ENCODE results near the gene FAM131C.

FAM131C gene

DNA sequence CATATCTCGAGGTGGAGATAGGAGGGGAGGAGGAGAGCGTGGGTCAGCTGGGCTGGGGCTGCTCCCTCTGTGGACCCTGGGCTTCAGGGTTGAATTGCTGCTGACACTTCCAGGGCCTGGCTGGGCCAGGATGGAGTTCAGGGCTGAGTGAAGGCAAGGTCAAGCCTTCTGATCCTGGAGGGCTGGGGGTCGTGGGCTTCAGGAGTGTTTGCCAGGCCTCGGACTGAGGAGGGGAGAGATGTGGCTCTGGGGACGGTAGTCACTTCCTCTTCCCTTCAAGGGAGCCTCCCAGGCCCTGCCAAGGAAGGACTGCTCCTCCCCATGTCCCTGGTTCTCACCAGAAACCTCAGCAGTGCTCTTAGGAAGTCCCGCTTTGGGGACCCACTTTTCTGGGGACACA lies 12.1 kb upstream of the FAM131C start:
- no peaks in the 10 kb centered on the region for H3K27me3 ChIP-seq (ENCODE audit: low read length)
- no peaks in the 10 kb centered on the region for H3K36me3 ChIP-seq (ENCODE audit: low read length)
- H4K20me1 ChIP-seq (ENCODE audit: low read depth, low read length): no peaks in the 10 kb centered on the region
- H3K9me2 ChIP-seq (replicated peaks; ENCODE audit: insufficient read depth, low read length): no peaks in the 10 kb centered on the region
- no peak overlapping the region for H3K9ac ChIP-seq (ENCODE audit: low read length)
- no peaks in the 10 kb centered on the region for H3K79me2 ChIP-seq (ENCODE audit: insufficient read depth, low read length)
- no peak overlapping the region for H3K4me2 ChIP-seq (ENCODE audit: low read depth, low read length, poor library complexity, severe bottlenecking)
- TF ChIP-seq EZH2phosphoT487 (conservative IDR thresholded peaks at IDR 0.05; ENCODE audit: low read length): no peak
- TF ChIP-seq, protein P1, sequence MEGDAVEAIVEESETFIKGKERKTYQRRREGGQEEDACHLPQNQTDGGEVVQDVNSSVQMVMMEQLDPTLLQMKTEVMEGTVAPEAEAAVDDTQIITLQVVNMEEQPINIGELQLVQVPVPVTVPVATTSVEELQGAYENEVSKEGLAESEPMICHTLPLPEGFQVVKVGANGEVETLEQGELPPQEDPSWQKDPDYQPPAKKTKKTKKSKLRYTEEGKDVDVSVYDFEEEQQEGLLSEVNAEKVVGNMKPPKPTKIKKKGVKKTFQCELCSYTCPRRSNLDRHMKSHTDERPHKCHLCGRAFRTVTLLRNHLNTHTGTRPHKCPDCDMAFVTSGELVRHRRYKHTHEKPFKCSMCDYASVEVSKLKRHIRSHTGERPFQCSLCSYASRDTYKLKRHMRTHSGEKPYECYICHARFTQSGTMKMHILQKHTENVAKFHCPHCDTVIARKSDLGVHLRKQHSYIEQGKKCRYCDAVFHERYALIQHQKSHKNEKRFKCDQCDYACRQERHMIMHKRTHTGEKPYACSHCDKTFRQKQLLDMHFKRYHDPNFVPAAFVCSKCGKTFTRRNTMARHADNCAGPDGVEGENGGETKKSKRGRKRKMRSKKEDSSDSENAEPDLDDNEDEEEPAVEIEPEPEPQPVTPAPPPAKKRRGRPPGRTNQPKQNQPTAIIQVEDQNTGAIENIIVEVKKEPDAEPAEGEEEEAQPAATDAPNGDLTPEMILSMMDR (IDR thresholded peaks at IDR 0.05; ENCODE audit: insufficient read depth, low read length, poor library complexity, severe bottlenecking): no peak
- H3K27ac ChIP-seq (ENCODE audit: low read depth, low read length): no peak overlapping the region
- H3F3A ChIP-seq (ENCODE audit: insufficient read depth): no peaks in the 10 kb centered on the region
- H3K4me3 ChIP-seq (ENCODE audit: insufficient read depth, low read length, poor library complexity, severe bottlenecking): no peak overlapping the region
- no peak overlapping the region for H2AFZ ChIP-seq (ENCODE audit: low read depth, low read length, severe bottlenecking)
- H3K9me3 ChIP-seq (ENCODE audit: insufficient read depth, low read length): no peaks in the 10 kb centered on the region

DNA sequence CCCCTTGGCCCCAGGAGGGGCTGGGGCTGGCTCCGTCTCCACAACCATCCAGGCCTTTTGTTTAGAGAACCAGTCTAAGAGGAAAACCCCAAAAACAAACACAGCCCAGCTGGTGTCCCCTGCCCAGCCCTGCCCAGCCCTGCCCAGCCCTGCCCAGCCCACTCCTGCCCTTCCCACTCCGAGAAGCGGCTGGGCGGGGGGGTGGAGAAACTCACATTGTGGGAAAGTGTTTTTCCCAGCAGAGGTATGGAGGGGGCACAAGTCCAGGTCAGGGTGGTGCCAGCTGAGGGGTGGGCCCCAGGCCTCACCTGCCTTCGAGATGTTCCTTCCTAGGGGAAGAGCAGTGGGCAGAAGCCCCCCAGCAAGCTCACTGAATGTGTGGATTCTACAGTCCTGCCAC lies 10.0 kb upstream of the FAM131C start:
- no peak overlapping the region for H2AFZ ChIP-seq (ENCODE audit: low read depth, low read length, severe bottlenecking)
- no peaks in the 10 kb centered on the region for H3K36me3 ChIP-seq (ENCODE audit: low read length)
- H3F3A ChIP-seq (ENCODE audit: insufficient read depth): no peaks in the 10 kb centered on the region
- H3K27me3 ChIP-seq (ENCODE audit: low read length): no peaks in the 10 kb centered on the region
- H3K9me2 ChIP-seq (replicated peaks; ENCODE audit: insufficient read depth, low read length): no peaks in the 10 kb centered on the region
- H3K27ac ChIP-seq (ENCODE audit: low read depth, low read length): no peak overlapping the region
- H4K20me1 ChIP-seq (ENCODE audit: low read depth, low read length): no peaks in the 10 kb centered on the region
- no peaks in the 10 kb centered on the region for H3K79me2 ChIP-seq (ENCODE audit: insufficient read depth, low read length)
- no peak overlapping the region for H3K9ac ChIP-seq (ENCODE audit: low read length)
- TF ChIP-seq, protein P1 (IDR thresholded peaks at IDR 0.05; ENCODE audit: insufficient read depth, low read length, poor library complexity, severe bottlenecking): no peak
- no peak for TF ChIP-seq EZH2phosphoT487 (conservative IDR thresholded peaks at IDR 0.05; ENCODE audit: low read length)
- no peaks in the 10 kb centered on the region for H3K9me3 ChIP-seq (ENCODE audit: insufficient read depth, low read length)
- H3K4me3 ChIP-seq (ENCODE audit: insufficient read depth, low read length, poor library complexity, severe bottlenecking): no peak overlapping the region
- no peak overlapping the region for H3K4me2 ChIP-seq (ENCODE audit: low read depth, low read length, poor library complexity, severe bottlenecking)

DNA sequence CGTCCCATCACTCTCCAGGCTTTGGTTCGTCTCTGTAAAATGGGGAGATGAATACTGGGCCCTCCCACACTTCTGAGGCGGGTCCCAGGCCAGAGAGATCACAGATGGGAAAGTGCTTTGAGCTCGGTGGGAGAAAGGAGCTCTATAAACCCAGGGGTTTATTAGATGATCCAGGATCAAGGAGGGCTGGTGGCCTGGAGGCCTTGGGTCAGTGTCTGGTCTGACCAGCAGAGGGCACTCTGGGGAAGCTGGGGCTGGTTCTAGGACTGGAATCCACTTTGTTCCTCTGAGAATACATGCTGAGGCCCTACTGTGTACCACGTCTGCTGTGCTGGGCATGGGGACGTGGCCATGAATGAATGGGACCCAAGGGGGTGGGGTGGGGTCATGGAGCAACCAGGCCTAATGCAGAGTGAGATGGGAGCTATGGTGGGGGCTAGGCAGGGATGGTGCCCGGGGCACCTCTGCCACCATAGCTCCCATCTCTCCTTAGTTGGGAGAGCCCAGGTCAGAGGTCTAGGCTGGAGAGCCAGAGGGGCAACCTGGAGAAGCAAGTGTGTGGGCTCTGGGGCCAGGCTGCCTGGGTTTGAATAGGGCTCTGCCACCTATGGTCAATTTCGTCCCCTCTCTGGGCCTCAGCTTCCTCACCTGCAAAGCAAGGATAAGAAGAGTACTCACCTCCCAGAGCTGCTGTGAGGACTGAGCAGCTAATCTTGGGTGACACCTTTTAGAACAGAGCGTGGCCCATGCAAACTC lies 9.0 kb upstream of the FAM131C start:
- no peaks in the 10 kb centered on the region for H3F3A ChIP-seq (ENCODE audit: insufficient read depth)
- no peaks in the 10 kb centered on the region for H3K27me3 ChIP-seq (ENCODE audit: low read length)
- H4K20me1 ChIP-seq (ENCODE audit: low read depth, low read length): no peaks in the 10 kb centered on the region
- TF ChIP-seq, protein P1 (IDR thresholded peaks at IDR 0.05; ENCODE audit: insufficient read depth, low read length, poor library complexity, severe bottlenecking): peak; percentile 64
- no peak for TF ChIP-seq EZH2phosphoT487 (conservative IDR thresholded peaks at IDR 0.05; ENCODE audit: low read length)
- H3K9ac ChIP-seq (ENCODE audit: low read length): no peak overlapping the region
- no peaks in the 10 kb centered on the region for H3K9me3 ChIP-seq (ENCODE audit: insufficient read depth, low read length)
- H3K4me2 ChIP-seq (ENCODE audit: low read depth, low read length, poor library complexity, severe bottlenecking): no peak overlapping the region
- H3K9me2 ChIP-seq (replicated peaks; ENCODE audit: insufficient read depth, low read length): no peaks in the 10 kb centered on the region
- no peak overlapping the region for H2AFZ ChIP-seq (ENCODE audit: low read depth, low read length, severe bottlenecking)
- no peak overlapping the region for H3K27ac ChIP-seq (ENCODE audit: low read depth, low read length)
- no peaks in the 10 kb centered on the region for H3K36me3 ChIP-seq (ENCODE audit: low read length)
- no peak overlapping the region for H3K4me3 ChIP-seq (ENCODE audit: insufficient read depth, low read length, poor library complexity, severe bottlenecking)
- no peaks in the 10 kb centered on the region for H3K79me2 ChIP-seq (ENCODE audit: insufficient read depth, low read length)
